NOMO-1 (cell line): ENCODE measurements around the gene UBXN7.
"Not testable (repeated sequence)": the region's sequence is repeated elsewhere in the genome, so short reads cannot be mapped to it uniquely, and the experiment has no call there.

Experiments used
- DNase-seq, 2 experiments: peaks; one replicate each; lab custom pipeline; 2025; ENCODE audit not compliant: unreplicated experiment in 2 of 2; lab: John Stamatoyannopoulos, UW

UBXN7 gene

GRCh38 chr3:196357905-196358304, 74.3 kb downstream of the UBXN7 start:
- DNase-seq, result no peak

DNA sequence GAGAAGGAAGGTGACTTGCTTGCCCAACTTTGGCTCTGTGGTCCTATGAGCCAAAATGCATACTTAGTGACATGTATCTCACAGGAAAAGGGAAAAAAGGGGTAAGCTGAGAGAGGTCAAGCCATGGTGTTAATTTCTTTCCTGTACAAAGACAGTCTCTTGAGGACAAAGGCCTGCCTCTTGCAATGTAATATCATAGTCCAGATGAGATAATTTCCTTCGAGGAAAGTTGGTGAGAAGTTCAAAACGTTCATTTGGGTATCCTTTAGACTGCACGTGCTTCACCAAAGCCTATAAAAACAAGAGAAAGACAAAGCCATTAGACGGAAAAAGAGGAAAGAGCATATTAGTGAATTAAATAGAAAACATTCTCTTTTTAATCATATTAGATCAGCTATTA, 75.7 kb downstream of the UBXN7 start:
- DNase-seq, result no peak

DNA sequence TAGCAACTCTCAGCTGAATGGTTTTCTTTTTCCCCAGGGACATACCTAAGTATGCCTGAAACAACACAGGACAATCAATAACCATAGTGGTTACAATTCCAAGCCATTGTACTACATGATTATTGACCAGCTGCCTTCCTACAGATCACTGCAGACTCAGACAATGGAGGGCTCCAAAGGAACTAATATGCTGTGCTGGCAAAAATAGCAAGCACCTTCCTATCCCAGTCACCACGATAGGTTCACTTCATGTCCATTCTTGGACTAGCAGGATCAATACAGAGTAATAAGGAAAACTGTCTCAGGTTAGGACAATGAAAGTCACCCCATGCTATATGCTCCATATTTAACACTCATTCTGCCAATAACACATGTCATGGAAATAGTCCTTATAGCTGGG, 76.6 kb downstream of the UBXN7 start:
- no peak for DNase-seq

DNA sequence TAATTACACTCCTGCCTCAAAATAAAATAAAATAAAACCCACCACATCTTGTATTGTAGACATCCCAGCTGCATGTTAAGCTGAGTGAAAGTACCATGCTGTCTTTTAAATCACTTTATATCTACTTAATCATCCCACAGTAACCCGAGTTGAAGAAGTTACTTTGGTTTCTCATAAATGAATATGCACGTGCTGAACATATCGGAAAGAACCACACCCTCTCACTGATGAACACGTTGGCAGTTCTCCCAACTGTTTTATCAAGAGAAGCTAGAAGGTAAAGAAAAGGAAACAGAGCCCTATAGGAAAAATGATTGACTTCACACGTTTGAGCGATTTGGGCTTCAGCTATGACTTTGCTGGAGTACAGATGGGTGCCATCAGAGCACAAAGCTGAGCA, 78.1 kb downstream of the UBXN7 start:
- no peak for DNase-seq

GRCh38 chr3:196351541-196351940, 80.7 kb downstream of the UBXN7 start:
- DNase-seq, result no peak

DNA sequence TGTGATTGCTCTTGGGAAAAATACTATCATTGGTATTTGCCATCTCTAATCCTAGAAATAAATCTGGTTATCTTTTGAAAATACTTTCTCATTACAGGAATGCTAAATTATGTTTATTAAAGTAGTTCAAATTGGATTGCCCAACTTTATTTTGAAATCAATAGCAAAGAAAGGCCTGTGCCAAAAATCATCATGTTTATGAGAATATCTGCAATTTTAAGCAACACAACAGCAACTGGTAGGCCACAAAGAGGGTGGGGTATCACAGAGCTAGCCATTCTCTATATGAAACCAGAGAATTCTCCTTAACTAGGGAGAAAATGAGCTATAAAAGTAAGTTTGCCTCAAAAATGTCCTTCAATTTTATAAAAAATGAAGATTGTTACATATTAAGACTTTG, 82.2 kb downstream of the UBXN7 start:
- DNase-seq, result no peak

DNA sequence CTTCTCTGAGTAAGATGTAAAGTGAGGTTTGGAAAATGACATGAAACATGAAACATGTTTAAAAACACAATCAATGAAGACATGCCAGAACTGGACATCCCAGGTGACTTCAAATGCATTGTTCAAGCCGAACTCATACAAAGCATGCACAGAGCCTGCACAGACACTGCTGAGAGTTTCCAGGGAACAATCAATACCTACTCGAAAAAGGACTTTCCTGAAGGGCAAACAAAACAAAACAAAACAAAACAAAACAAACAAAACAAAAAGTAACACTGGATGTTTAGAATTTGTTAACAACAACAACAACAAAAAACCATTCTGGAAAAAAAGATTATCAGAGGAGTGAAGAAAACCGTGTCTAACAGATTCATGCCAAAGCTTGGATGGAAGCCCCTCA, 83.5 kb downstream of the UBXN7 start:
- no peak for DNase-seq

GRCh38 chr3:196344663-196345062, 87.6 kb downstream of the UBXN7 start:
- peak; percentile 85 to 96 for DNase-seq

- not testable (repeated sequence) for DNase-seq
Measured at GRCh38 chr3:196343917-196344316, 88.3 kb downstream of the UBXN7 start.

DNA sequence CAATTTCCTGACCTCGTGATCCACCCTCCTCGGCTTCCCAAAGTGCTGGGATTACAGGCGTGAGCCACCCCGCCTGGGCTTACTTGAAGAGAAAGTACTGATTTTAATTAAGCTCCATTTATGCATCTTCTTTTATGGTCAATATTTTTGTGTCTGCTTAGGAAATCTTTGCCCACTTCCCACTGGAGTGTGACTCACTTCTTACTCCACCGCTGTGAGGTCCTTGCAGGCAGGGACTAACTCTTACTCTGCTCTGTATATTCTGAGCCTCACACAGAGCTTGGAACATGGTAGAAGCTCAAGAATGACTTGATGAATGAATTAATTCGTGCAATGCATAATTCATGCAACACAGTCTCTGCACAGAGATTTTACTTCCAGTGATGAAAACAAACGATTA, 91.1 kb downstream of the UBXN7 start:
- DNase-seq, result peak; percentile 69 to 96

GRCh38 chr3:196340466-196340865, 91.8 kb downstream of the UBXN7 start:
- DNase-seq, result peak; percentile 36 to 76

GRCh38 chr3:196339493-196340254, 92.6 kb downstream of the UBXN7 start:
- DNase-seq, result peak; percentile 64 to 75

DNA sequence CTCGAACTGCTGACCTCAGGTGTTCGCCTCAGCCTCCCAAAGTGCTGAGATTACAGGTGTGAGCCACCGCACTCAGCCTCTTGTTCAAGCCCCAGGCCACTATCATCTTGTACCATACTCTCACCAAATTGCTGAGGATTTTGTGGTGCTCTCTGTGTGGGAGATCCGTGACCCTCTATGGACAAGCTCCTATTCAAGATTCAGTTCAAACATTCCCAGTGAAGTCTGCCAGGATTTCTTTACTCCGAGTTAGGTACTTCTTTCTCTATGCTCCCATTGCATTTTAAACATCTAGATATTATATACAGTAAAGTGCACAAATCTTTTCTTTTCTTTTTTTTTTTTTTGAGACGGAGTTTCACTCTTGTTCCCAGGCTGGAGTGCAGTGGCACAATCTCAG, 93.2 kb downstream of the UBXN7 start:
- DNase-seq, result no peak

GRCh38 chr3:196336319-196337145, 95.7 kb downstream of the UBXN7 start:
- DNase-seq, result no peak

- DNase-seq, result no peak
Measured at GRCh38 chr3:196335503-196335948, 96.7 kb downstream of the UBXN7 start.

- DNase-seq, result no peak
Measured at GRCh38 chr3:196334982-196335381, 97.2 kb downstream of the UBXN7 start.

DNA sequence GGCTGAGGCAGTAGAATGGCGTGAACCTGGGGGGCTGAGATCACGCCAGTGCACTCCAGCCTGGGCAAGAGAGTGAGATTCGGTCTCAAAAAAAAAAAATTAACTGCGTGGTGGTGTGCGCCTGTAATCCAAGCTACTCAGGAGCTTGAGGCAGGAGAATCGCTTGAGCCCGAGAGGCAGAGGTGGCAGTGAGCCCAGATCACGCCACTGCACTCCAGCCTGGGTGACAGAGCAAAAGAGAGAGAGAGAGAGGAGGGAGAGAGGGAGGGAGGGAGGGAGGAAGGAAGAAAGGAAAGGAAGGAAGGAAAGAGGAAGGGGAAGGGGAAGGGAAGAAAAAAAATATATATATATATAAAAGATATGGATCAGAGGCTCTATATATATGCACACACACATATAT, 100.1 kb downstream of the UBXN7 start:
- DNase-seq, result no peak

DNA sequence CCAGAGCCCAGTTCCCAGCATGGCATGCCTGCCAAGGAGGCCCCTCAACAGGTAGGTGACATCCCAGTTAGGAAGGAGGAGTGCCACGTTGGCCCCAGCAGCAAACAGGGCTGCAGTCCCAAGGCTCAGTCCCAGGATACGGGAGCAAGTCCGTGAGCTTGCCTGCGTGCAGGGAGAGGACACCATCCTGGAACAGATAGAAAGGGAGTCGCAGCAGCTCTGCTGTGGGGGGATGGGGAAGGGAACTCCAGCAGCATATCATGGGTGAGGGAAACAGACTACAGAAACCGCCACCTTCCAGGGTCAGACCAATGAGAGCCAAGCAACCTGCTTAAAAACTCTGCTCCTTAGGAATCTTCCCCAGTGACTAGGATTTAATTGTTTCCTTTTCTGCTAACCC, 104.8 kb downstream of the UBXN7 start:
- no peak for DNase-seq

DNA sequence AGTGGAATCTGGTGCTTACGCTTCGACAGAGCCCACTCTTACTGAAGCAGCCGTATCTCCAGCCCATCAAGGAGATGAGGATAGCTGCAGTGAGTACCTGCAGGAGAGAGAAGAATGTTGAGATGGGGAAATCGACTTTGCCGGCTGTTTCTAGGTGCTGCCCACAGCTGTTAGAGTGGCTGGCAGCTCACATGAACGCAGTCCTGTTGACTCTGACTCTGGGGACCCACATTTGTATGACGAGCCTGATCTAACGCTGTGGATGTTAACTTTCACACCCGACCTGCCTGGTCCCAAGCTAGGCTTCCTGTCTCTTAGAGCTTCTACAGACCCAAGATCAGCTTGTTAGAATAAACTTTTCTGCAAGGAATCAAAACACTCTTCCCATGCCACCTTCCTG, 105.3 kb downstream of the UBXN7 start:
- DNase-seq, result no peak

DNA sequence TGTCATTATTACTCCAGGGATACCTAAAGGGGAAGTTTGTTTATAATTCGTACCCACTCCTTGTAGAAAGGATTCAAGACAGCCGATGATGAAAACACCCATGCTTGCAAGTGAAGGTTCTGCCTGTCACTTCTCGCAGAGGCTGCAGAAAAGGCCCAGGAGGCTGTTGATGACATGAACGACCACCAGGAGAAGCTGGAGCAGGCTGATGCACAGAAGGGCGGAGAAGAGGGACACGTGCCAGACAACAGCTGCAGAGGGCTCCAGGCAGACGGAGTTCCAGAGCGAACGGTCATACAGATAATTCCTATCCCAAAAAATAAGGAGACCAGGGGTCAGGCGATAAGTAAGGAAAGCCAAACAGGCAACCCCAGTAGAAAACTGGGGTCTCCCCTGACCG, 108.5 kb downstream of the UBXN7 start:
- DNase-seq, result no peak

DNA sequence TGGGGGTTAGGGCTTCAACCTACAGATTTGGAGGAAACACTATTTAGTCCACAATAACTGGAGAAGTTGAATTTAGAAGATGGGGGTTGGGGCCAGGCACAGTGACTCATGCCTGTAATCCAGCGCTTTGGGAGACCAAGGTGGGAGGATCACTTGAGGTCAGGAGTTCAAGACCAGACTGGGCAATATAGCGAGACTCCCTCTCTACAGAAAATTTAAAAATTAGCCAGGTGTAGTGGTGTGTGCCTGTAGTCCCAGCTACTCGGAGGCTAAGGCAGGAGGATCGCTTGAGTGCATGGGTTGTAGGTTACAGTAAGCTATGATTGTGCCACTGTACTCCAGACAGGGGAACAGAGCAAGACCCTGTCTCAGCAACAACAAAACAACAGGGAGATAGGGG, 109.2 kb downstream of the UBXN7 start:
- DNase-seq, result no peak

DNA sequence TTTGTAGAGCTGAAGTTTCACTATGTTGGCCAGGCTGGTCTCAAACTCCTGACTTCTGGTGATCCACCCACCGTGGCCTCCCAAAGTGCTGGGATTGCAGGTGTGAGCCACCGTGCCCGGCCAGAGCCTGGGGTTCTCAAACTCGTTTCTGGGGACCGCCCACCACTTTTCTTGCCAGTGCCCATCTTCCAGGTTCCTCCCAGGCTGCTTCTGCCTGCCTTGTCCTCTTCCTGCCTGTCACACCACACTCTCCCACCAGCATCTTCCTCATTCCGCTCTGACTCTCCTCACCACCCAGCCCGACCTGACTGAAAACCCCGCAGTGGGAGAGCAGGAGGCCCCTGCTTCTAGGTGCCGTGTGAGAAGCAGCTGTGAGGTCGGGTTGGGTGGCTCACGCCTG, 111.1 kb downstream of the UBXN7 start:
- no peak for DNase-seq
